Activated CD8-positive, alpha-beta memory T cell treated with anti-CD3 and anti-CD28 coated beads for 4 hours (primary cell): Measurements from ENCODE around the gene SCLY.
"Not testable (repeated sequence)": the region's sequence is repeated elsewhere in the genome, so short reads cannot be mapped to it uniquely, and the experiment has no call there.

Experiments used
- DNase-seq, 2 donors: peaks; one replicate each; pipeline ENCODE4 v3.0.0-alpha.2; 2020; ENCODE audit warnings: low read depth in 2 of 2

SCLY gene

DNA sequence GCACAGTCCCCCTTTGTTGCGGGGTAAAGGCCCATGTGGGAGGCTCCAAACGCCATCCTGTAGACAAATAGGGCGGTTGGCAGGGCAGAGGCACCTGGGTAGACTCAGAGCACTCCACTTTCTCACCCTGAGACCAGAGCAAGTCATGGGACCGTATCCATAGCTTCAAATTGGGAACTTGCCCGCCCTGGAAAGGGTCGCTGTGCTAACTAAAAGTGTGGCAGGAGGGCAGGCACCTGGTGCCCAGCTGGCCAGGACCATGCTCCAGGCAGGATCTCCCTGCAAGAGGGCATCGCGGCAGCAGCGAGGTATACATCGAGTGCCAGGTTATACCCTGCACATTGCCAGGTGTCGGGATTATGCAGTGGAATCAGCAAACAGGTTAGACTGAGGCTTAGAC lies 20.8 kb upstream of the SCLY start:
- no peak for DNase-seq

- no peak for DNase-seq
Observed at GRCh38 chr2:238040918-238041317, 19.9 kb upstream of the SCLY start.

- DNase-seq, result no peak
Observed at GRCh38 chr2:238042090-238042489, 18.7 kb upstream of the SCLY start.

- no peak for DNase-seq
Observed at GRCh38 chr2:238042849-238043584, 17.8 kb upstream of the SCLY start.

GRCh38 chr2:238043851-238044250 lies 16.9 kb upstream of the SCLY start:
- no peak for DNase-seq

- no peak for DNase-seq
Observed at GRCh38 chr2:238045575-238045974, 15.2 kb upstream of the SCLY start.

DNA sequence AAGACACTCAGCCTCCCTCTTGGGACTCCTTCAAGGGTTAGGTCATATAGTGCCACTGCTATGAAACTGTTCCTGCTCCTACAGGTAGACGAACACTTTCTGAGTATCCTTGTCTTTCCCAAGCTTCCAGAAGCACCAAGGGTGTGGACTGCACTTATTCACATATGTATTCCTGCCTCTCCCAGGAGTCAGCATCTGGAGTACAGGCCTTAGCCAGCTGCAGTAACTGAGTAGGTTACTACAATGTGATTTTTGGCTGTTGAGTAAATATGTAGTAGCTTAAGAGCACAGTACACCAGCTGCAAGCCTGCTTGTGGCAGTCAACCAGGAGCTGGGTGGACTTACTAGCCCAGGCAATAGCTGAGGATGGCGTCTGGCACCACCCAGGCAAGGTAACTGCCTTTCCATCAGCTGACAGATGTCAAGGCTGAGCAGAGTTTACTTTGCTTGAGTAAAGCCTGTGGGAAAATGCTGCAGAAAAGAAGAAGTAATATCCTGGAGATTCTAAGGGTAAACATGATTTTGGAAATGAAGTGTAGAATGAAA lies 14.0 kb upstream of the SCLY start:
- no peak for DNase-seq

GRCh38 chr2:238053191-238053776 lies 7.5 kb upstream of the SCLY start:
- DNase-seq, result no peak

GRCh38 chr2:238055841-238056240 lies 5.0 kb upstream of the SCLY start:
- DNase-seq, result no peak

DNA sequence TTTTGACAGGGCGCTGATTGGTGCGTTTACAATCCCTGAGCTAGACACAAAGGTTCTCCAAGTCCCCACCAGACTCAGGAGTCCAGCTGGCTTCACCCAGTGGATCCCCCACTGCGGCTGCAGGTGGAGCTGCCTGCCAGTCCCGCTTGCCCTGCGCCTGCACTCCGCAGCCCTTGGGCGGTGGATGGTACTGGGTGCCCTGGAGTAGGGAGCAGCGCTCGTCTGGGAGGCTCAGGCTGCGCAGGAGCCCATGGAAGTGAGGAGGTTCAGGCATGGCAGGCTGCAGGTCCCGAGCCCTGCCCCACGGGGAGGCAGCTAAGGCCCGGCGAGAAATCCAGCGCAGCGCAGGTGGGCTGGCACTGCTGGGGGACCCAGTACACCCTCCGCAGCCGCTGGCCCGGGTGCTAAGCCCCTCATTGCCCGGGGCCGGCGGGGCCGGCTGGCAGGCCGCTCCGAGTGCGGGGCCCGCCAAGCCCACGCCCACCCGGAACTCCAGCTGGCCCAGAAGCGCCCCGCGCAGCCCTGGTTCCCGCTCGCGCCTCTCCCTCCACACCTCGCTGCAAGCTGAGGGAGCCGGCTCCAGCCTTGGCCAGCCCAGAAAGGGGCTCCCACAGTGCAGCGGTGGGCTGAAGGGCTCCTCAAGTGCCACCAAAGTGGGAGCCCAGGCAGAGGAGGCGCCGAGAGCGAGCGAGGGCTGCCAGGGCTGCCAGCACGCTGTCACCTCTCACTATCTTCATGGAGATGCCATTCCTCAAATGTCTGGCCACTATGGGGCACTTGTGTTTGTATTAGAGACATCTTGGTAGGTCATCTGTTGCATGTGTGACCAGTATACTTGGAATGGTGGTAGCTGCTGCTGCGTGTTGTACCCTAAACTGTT lies 2.9 kb upstream of the SCLY start:
- not testable (repeated sequence) for DNase-seq

DNA sequence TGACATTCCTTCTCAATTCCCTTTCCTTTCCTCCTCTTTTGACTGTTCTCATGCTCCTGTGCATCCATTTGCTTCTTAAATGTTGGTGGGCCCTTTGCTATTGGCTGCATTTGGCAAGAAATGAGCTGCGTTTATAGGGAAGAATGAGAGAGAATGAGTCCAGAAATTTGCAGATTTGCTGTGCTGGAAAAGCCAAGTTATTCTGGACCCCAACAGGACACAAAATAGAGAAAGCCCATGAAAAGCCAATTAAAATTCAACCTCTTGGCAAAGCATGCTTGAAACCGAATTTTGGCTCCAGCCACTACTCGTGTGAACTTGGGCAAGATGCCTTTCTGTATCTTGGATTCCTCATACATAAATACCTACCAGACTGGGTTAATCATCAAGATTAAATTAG lies 1.3 kb upstream of the SCLY start:
- no peak for DNase-seq

GRCh38 chr2:238060096-238060541 lies 682 bp upstream of the SCLY start:
- no peak for DNase-seq

GRCh38 chr2:238061315-238062202 lies 758 bp downstream of the SCLY start:
- no peak for DNase-seq

- no peak for DNase-seq
Observed at GRCh38 chr2:238063414-238064189, 2.8 kb downstream of the SCLY start.

DNA sequence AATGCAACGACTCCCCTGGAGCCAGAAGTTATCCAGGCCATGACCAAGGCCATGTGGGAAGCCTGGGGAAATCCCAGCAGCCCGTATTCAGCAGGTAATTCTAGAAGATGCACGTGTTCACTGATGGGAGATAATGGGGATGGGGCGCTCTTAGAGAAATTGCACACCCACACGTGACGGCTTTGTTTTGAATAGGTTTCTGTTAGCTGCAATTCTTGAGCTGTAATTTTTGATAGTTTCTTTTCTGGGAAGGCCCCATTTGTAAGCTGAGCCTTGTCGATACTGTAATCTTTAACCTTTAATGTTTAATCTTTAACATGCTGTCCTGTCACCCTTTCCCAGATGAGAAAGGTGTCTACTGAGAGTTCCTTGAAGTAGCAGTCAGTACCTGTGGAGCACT lies 3.6 kb downstream of the SCLY start:
- DNase-seq, result no peak

- DNase-seq, result no peak
Observed at GRCh38 chr2:238065071-238065846, 4.5 kb downstream of the SCLY start.

- DNase-seq, result no peak
Observed at GRCh38 chr2:238066218-238066617, 5.4 kb downstream of the SCLY start.

GRCh38 chr2:238066718-238067117 lies 5.9 kb downstream of the SCLY start:
- DNase-seq, result not testable (repeated sequence)

DNA sequence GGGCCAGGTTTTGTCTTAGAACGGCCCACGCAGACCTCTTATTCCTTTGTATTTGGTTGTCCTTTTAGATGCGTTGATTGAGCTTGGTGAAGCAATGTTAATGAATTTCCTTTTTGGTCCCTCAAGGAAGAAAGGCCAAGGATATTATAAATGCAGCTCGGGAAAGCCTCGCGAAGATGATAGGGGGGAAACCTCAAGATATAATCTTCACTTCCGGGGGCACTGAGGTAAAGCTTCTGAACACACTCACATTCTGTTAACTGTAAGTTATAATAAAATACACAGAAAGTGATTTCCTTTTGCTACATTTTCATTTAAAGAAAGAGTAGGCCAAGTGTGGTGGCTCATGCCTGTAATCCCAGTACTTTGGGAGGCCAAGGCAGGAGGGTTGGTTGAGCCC lies 7.1 kb downstream of the SCLY start:
- DNase-seq, result no peak
